HCT116 (cell line): ENCODE data around the gene NR5A2. TPM values are rescaled to one million over a fixed set of nuclear protein-coding genes. Genes with fewer than 3 reads are reported as not detected.

Source experiments
- ATAC-seq: fragments of 200-7000 bp; cut with Tn5 transposase; 2 replicates; pipeline ENCODE4 v1.9.1; 2020; ENCODE audit warnings: mild to moderate bottlenecking, moderate library complexity
- BruUV-seq: library from RNA; stranded (reverse); fragments of 400-500 nt; replicated peaks from 2 replicates; lab custom pipeline; 2021; lab: Mats Ljungman, UMichigan
- CTCF ChIA-PET: fragments of 300-600 bp; sonication (Branson Sonifier 250); formaldehyde crosslinking; loops from one replicate; lab custom pipeline; 2021; ENCODE audit warnings: antibody characterized with exemption; lab: Charles Lee
- POLR2A ChIA-PET: fragments of 300-600, 350-600 bp; sonication (Branson Sonifier 250); formaldehyde crosslinking; loops from one replicate; lab custom pipeline; 2021; ENCODE audit warnings: antibody characterized with exemption; lab: Charles Lee
- RAD21 ChIA-PET, 2 experiments: fragments of 300-600 bp; sonication (Branson Sonifier 250); formaldehyde crosslinking; loops; one replicate each; lab custom pipeline; 2023; ENCODE audit warnings: low total read pairs in 2 of 2; ENCODE audit not compliant: uncharacterized antibody in 2 of 2, unreplicated experiment in 2 of 2, low non-redundant PET in 1 of 2; lab: Charles Lee
- DNase-seq: peaks from one replicate; pipeline ENCODE4 v3.0.0-alpha.2; 2010; ENCODE audit warnings: low read depth, low spot score
- H2AFZ ChIP-seq: fragments of 200-600 bp; shearing (Covaris generic), sonication (generic); 2 replicates; pipeline ENCODE4 v1.6.1; 2017; ENCODE audit warnings: low read depth, mixed run types, mixed read lengths, antibody characterized with exemption, low read length; ENCODE audit not compliant: poor library complexity, severe bottlenecking
- H3K27ac ChIP-seq: 2 replicates; pipeline ENCODE4 v1.5.1; 2012; ENCODE audit warnings: low read depth, low read length
- H3K27me3 ChIP-seq: fragments of 200-600 bp; sonication (generic); 2 replicates; pipeline ENCODE4 v1.6.1; 2016; ENCODE audit warnings: mixed run types, low read length, mixed read lengths; ENCODE audit not compliant: insufficient read depth
- H3K36me3 ChIP-seq, 2 experiments: fragments of 200-500 bp in 1 of 2; fragments of 200-600 bp in 1 of 2; sonication (Bioruptor generic) in 1 of 2; sonication (generic) in 1 of 2; 2 replicates each; pipeline versions ENCODE4 v1.5.1 to v1.6.1; 2014 to 2016; ENCODE audit warnings: low read length in 2 of 2, inconsistent platforms in 1 of 2, mixed read lengths in 1 of 2, mixed run types in 1 of 2; ENCODE audit not compliant: insufficient read depth in 2 of 2, control insufficient read depth in 1 of 2
- H3K4me1 ChIP-seq, 2 experiments: fragments of 200-600 bp in 1 of 2; sonication (generic) in 1 of 2; 2 replicates each; pipeline versions ENCODE4 v1.5.1 to v1.6.1; 2012 to 2017; ENCODE audit warnings: low read length in 2 of 2, inconsistent platforms in 1 of 2, mild to moderate bottlenecking in 1 of 2, mixed read lengths in 1 of 2, mixed run types in 1 of 2, moderate library complexity in 1 of 2; ENCODE audit not compliant: insufficient read depth in 2 of 2, control insufficient read depth in 1 of 2
- H3K4me2 ChIP-seq: fragments of 200-600 bp; sonication (generic); 2 replicates; pipeline ENCODE4 v1.6.1; 2017; ENCODE audit warnings: mixed run types, low read length, mixed read lengths
- H3K4me3 ChIP-seq, 2 experiments: fragments of 200-600 bp in 1 of 2; sonication (generic) in 1 of 2; replicated peaks in 1 of 2; 2 replicates each; pipeline ENCODE4 v1.5.1; 2011 to 2016; ENCODE audit warnings: low read length in 2 of 2, control low read depth in 1 of 2, low read depth in 1 of 2, mild to moderate bottlenecking in 1 of 2, mixed read lengths in 1 of 2, mixed run types in 1 of 2
- H3K79me2 ChIP-seq: fragments of 200-600 bp; sonication (generic); 2 replicates; pipeline ENCODE4 v1.6.1; 2017; ENCODE audit warnings: mild to moderate bottlenecking, mixed run types, low read length, moderate library complexity, mixed read lengths; ENCODE audit not compliant: insufficient read depth
- H3K9ac ChIP-seq: fragments of 200-600 bp; sonication (generic); 2 replicates; pipeline ENCODE4 v1.6.1; 2016; ENCODE audit warnings: low read length, mixed read lengths
- H3K9me2 ChIP-seq: fragments of 200-600 bp; sonication (generic), shearing (Covaris generic); 2 replicates; pipeline ENCODE4 v1.6.1; 2017; ENCODE audit warnings: mixed run types, mild to moderate bottlenecking, moderate library complexity; ENCODE audit not compliant: insufficient read depth
- H3K9me3 ChIP-seq, 2 experiments: fragments of 200-500 bp in 1 of 2; fragments of 200-600 bp in 1 of 2; sonication (Bioruptor generic) in 1 of 2; sonication (generic) in 1 of 2; 2 replicates each; pipeline ENCODE4 v1.6.1; 2014 to 2017; ENCODE audit warnings: low read length in 2 of 2, mixed read lengths in 2 of 2, inconsistent platforms in 1 of 2, low read depth in 1 of 2, mild to moderate bottlenecking in 1 of 2, mixed run types in 1 of 2, moderate library complexity in 1 of 2; ENCODE audit not compliant: control insufficient read depth in 1 of 2, insufficient read depth in 1 of 2
- H4K20me1 ChIP-seq: fragments of 200-600 bp; sonication (generic), shearing (Covaris generic); 2 replicates; pipeline ENCODE4 v1.6.1; 2017; ENCODE audit warnings: mixed run types, mild to moderate bottlenecking, moderate library complexity; ENCODE audit not compliant: insufficient read depth
- ATF3 ChIP-seq: IDR thresholded peaks from 2 replicates; pipeline ENCODE4 v1.6.1; 2012
- CBX3 ChIP-seq: IDR thresholded peaks from 2 replicates; pipeline ENCODE4 v1.6.1; 2012; ENCODE audit warnings: low read depth
- CEBPB ChIP-seq: IDR thresholded peaks from 2 replicates; pipeline ENCODE4 v1.6.1; 2012; ENCODE audit warnings: low read depth
- EGR1 ChIP-seq: IDR thresholded peaks from 2 replicates; pipeline ENCODE4 v1.6.1; 2012; ENCODE audit warnings: low read depth
- ELF1 ChIP-seq: IDR thresholded peaks from 2 replicates; pipeline ENCODE4 v1.6.1; 2012; ENCODE audit warnings: low read depth, borderline replicate concordance
- EZH2phosphoT487 ChIP-seq: fragments of 200-600 bp; IDR thresholded peaks from 2 replicates; pipeline ENCODE4 v1.6.1; 2018; ENCODE audit warnings: antibody characterized with exemption, borderline replicate concordance
- FOSL1 ChIP-seq: IDR thresholded peaks from 2 replicates; pipeline ENCODE4 v1.6.1; 2012; ENCODE audit warnings: low read depth
- JUND ChIP-seq: IDR thresholded peaks from 2 replicates; pipeline ENCODE4 v1.6.1; 2012
- POLR2A ChIP-seq: IDR thresholded peaks from 2 replicates; pipeline ENCODE4 v1.7.0; 2011; ENCODE audit warnings: borderline replicate concordance; ENCODE audit not compliant: insufficient read depth, insufficient read length; ENCODE audit errors: extremely low read depth
- RAD21 ChIP-seq: IDR thresholded peaks from 2 replicates; pipeline ENCODE4 v1.6.1; 2012; ENCODE audit warnings: low read depth, mild to moderate bottlenecking
- SP1 ChIP-seq: IDR thresholded peaks from 2 replicates; pipeline ENCODE4 v1.6.1; 2012; ENCODE audit warnings: low read depth
- SRF ChIP-seq: IDR thresholded peaks from 2 replicates; pipeline ENCODE4 v1.6.1; 2012; ENCODE audit warnings: low read depth
- TCF7L2 ChIP-seq: IDR thresholded peaks from 2 replicates; pipeline ENCODE4 v1.7.0; 2011; ENCODE audit warnings: borderline replicate concordance, inconsistent platforms; ENCODE audit not compliant: insufficient read depth, insufficient read length; ENCODE audit errors: extremely low read depth
- ZFX ChIP-seq: fragments of 450-650 bp; IDR thresholded peaks from 2 replicates; pipeline ENCODE4 v1.6.1; 2017
- ZNF274 ChIP-seq: fragments of 200-500 bp; sonication (Bioruptor generic); IDR thresholded peaks from 2 replicates; pipeline ENCODE4 v1.6.1; 2014; ENCODE audit warnings: mild to moderate bottlenecking, low read depth, low read length, inconsistent platforms
- intact Hi-C: fragments of 100-400 bp; cut with micrococcal nuclease; formaldehyde crosslinking; loops from 2 replicates; pipeline ENCODE4 v1.10.0; 2022
- total RNA-seq: library from RNA; stranded (reverse); gene quantifications from one replicate; pipeline ENCODE4 v1.2.1, GENCODE V29; 2021; ENCODE audit not compliant: unreplicated experiment
- TF ChIP-seq, protein P1 (sequence below): IDR thresholded peaks from 2 replicates; pipeline ENCODE4 v1.6.1; 2011; ENCODE audit warnings: mild to moderate bottlenecking, low read length, moderate library complexity; ENCODE audit not compliant: insufficient replicate concordance; ENCODE audit errors: extremely low read depth
- TF ChIP-seq, protein P2 (sequence below): IDR thresholded peaks from 2 replicates; pipeline ENCODE4 v1.6.1; 2012; ENCODE audit warnings: low read depth
- TF ChIP-seq, protein P3 (sequence below), 3 experiments: fragments of 200-600 bp in 1 of 3; sonication (generic) in 1 of 3; IDR thresholded peaks in 2 of 3; conservative IDR thresholded peaks in 1 of 3; 2 replicates each; pipeline ENCODE4 v1.5.1; 2012 to 2017; ENCODE audit warnings: low read depth in 2 of 3, low read length in 2 of 3, antibody characterized with exemption in 1 of 3, borderline replicate concordance in 1 of 3, control low read depth in 1 of 3, mild to moderate bottlenecking in 1 of 3, mixed read lengths in 1 of 3, mixed run types in 1 of 3, moderate library complexity in 1 of 3; ENCODE audit not compliant: insufficient read depth in 1 of 3

Gene NR5A2
- total RNA-seq, 1 experiment from 2014 or later, result 0.91 TPM

- H3K4me2 ChIP-seq, result no peak overlapping the region
- no peak for DNase-seq
- ChIA-PET RAD21 (no interaction called here), POLR2A (no interaction called here), CTCF (no interaction called here)
- ATAC-seq, result no peak
- no peaks in the 10 kb centered on the region for H4K20me1 ChIP-seq
- no peaks in the 10 kb centered on the region for H3K79me2 ChIP-seq
- TF ChIP-seq ZNF274, result no peak
- TF ChIP-seq RAD21, result no peak
- no peak for TF ChIP-seq ATF3
- TF ChIP-seq FOSL1, result no peak
- TF ChIP-seq ELF1, result no peak
- no peak for TF ChIP-seq CEBPB
- TF ChIP-seq TCF7L2, result no peak
- TF ChIP-seq EZH2phosphoT487, result no peak
- no peak for TF ChIP-seq CBX3
- TF ChIP-seq, protein P1, sequence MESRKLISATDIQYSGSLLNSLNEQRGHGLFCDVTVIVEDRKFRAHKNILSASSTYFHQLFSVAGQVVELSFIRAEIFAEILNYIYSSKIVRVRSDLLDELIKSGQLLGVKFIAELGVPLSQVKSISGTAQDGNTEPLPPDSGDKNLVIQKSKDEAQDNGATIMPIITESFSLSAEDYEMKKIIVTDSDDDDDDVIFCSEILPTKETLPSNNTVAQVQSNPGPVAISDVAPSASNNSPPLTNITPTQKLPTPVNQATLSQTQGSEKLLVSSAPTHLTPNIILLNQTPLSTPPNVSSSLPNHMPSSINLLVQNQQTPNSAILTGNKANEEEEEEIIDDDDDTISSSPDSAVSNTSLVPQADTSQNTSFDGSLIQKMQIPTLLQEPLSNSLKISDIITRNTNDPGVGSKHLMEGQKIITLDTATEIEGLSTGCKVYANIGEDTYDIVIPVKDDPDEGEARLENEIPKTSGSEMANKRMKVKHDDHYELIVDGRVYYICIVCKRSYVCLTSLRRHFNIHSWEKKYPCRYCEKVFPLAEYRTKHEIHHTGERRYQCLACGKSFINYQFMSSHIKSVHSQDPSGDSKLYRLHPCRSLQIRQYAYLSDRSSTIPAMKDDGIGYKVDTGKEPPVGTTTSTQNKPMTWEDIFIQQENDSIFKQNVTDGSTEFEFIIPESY, result no peak
- no peak for TF ChIP-seq EGR1
- no peak for TF ChIP-seq JUND
- TF ChIP-seq ZFX, result no peak
- TF ChIP-seq SRF, result no peak
- TF ChIP-seq, protein P2, sequence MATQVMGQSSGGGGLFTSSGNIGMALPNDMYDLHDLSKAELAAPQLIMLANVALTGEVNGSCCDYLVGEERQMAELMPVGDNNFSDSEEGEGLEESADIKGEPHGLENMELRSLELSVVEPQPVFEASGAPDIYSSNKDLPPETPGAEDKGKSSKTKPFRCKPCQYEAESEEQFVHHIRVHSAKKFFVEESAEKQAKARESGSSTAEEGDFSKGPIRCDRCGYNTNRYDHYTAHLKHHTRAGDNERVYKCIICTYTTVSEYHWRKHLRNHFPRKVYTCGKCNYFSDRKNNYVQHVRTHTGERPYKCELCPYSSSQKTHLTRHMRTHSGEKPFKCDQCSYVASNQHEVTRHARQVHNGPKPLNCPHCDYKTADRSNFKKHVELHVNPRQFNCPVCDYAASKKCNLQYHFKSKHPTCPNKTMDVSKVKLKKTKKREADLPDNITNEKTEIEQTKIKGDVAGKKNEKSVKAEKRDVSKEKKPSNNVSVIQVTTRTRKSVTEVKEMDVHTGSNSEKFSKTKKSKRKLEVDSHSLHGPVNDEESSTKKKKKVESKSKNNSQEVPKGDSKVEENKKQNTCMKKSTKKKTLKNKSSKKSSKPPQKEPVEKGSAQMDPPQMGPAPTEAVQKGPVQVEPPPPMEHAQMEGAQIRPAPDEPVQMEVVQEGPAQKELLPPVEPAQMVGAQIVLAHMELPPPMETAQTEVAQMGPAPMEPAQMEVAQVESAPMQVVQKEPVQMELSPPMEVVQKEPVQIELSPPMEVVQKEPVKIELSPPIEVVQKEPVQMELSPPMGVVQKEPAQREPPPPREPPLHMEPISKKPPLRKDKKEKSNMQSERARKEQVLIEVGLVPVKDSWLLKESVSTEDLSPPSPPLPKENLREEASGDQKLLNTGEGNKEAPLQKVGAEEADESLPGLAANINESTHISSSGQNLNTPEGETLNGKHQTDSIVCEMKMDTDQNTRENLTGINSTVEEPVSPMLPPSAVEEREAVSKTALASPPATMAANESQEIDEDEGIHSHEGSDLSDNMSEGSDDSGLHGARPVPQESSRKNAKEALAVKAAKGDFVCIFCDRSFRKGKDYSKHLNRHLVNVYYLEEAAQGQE, result no peak
- TF ChIP-seq POLR2A, result no peak
- no peak for TF ChIP-seq SP1
- TF ChIP-seq, protein P3, sequence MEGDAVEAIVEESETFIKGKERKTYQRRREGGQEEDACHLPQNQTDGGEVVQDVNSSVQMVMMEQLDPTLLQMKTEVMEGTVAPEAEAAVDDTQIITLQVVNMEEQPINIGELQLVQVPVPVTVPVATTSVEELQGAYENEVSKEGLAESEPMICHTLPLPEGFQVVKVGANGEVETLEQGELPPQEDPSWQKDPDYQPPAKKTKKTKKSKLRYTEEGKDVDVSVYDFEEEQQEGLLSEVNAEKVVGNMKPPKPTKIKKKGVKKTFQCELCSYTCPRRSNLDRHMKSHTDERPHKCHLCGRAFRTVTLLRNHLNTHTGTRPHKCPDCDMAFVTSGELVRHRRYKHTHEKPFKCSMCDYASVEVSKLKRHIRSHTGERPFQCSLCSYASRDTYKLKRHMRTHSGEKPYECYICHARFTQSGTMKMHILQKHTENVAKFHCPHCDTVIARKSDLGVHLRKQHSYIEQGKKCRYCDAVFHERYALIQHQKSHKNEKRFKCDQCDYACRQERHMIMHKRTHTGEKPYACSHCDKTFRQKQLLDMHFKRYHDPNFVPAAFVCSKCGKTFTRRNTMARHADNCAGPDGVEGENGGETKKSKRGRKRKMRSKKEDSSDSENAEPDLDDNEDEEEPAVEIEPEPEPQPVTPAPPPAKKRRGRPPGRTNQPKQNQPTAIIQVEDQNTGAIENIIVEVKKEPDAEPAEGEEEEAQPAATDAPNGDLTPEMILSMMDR (IDR thresholded peaks at IDR 0.05 in 2 of 3, conservative IDR thresholded peaks at IDR 0.05 in 1 of 3; ENCODE audit: borderline replicate concordance in 1 of 3, insufficient read depth in 1 of 3, low read depth in 2 of 3, low read length in 2 of 3), result no peak
- H3K27me3 ChIP-seq, result no peaks in the 10 kb centered on the region
- no peak overlapping the region for H3K9ac ChIP-seq
- H3K36me3 ChIP-seq, result no peaks in the 10 kb centered on the region
- BruUV-seq, result no TSS peak
- no peaks in the 10 kb centered on the region for H3K9me2 ChIP-seq
- intact Hi-C loops, result no loop called here
- H3K4me3 ChIP-seq, result no peak overlapping the region
- no peak overlapping the region for H3K27ac ChIP-seq
- H2AFZ ChIP-seq, result no peak overlapping the region
- H3K4me1 ChIP-seq, result peaks cover 0 to 4% of the 10 kb centered on the region in 2 experiments; a peak in 1 of 4 replicates
- no peaks in the 10 kb centered on the region for H3K9me3 ChIP-seq
These were observed 144.8 kb downstream of the NR5A2 start for GRCh38 chr1:200172311-200172710.
